Right forelimb (tissue), 1 donor: ENCODE results near the gene RAB1B.
"Not testable (repeated sequence)": the region's sequence is repeated elsewhere in the genome, so short reads cannot be mapped to it uniquely, and the experiment has no call there.

Experiments used
- DNase-seq: peaks from one replicate; pipeline ENCODE4 v3.0.0-alpha.2; 2018

The RAB1B gene

GRCh38 chr11:66267379-66268243, 828 bp upstream of the RAB1B start:
- peak; percentile 97 for DNase-seq

- no peak for DNase-seq
These were observed 790 bp downstream of the RAB1B start for GRCh38 chr11:66268952-66269905.

- no peak for DNase-seq
These were observed 3.4 kb downstream of the RAB1B start for GRCh38 chr11:66271816-66272215.

- no peak for DNase-seq
These were observed 4.2 kb downstream of the RAB1B start for GRCh38 chr11:66272596-66272995.

GRCh38 chr11:66274219-66274618, 5.8 kb downstream of the RAB1B start:
- DNase-seq, result no peak

GRCh38 chr11:66275396-66275795, 7.0 kb downstream of the RAB1B start:
- DNase-seq, result no peak

GRCh38 chr11:66275984-66276612, 7.7 kb downstream of the RAB1B start:
- DNase-seq, result no peak

- DNase-seq, result not testable (repeated sequence)
These were observed 8.2 kb downstream of the RAB1B start for GRCh38 chr11:66276619-66277018.

GRCh38 chr11:66277064-66277463, 8.6 kb downstream of the RAB1B start:
- not testable (repeated sequence) for DNase-seq

GRCh38 chr11:66277471-66278362, 9.3 kb downstream of the RAB1B start, which contains the start of gene CNIH2:
Gene CNIH2 (plus strand): TSS chr11:66278175. CDS start chr11:66278457, 282 bp downstream.
- DNase-seq, result no peak

- DNase-seq, result no peak
These were observed 10.1 kb downstream of the RAB1B start for GRCh38 chr11:66278363-66279091.

- no peak for DNase-seq
These were observed 10.8 kb downstream of the RAB1B start for GRCh38 chr11:66279092-66279734.

- no peak for DNase-seq
These were observed 12.0 kb downstream of the RAB1B start for GRCh38 chr11:66280428-66280827.

GRCh38 chr11:66281001-66281400, 12.6 kb downstream of the RAB1B start:
- no peak for DNase-seq

GRCh38 chr11:66281776-66282467, 13.5 kb downstream of the RAB1B start:
- no peak for DNase-seq

GRCh38 chr11:66282468-66283455, 14.3 kb downstream of the RAB1B start:
- DNase-seq, result peak; percentile 97

GRCh38 chr11:66283461-66284105, 15.1 kb downstream of the RAB1B start:
- DNase-seq, result no peak

- no peak for DNase-seq
These were observed 16.2 kb downstream of the RAB1B start for GRCh38 chr11:66284526-66285078.
